Ureter (tissue), 1 donor: Measurements from ENCODE around the gene OR14K1. TPM values are rescaled to one million over a fixed set of nuclear protein-coding genes. Genes with fewer than 3 reads are reported as not detected.
"Not testable (repeated sequence)": the region's sequence is repeated elsewhere in the genome, so short reads cannot be mapped to it uniquely, and the experiment has no call there.

ENCODE experiments used
- DNase-seq: peaks from one replicate; pipeline ENCODE4 v3.0.0-alpha.2; 2020; ENCODE audit warnings: low spot score
- total RNA-seq: library from RNA; stranded (reverse); gene quantifications from one replicate; pipeline ENCODE4 v1.2.4, GENCODE V29; 2023
- donor health status: DM: yes; HTN: yes; CAD: no.

The OR14K1 gene
- total RNA-seq, result not detected

GRCh38 chr1:247738315-247738714 lies at the start of gene OR14K1:
OR14K1 (plus strand) TSS chr1:247738615; CDS start chr1:247738615, 0 bp downstream.
- no peak for DNase-seq

GRCh38 chr1:247701338-247701737 lies 37.1 kb upstream of the OR14K1 start:
- DNase-seq, result no peak

GRCh38 chr1:247710681-247711080 lies 27.7 kb upstream of the OR14K1 start:
- not testable (repeated sequence) for DNase-seq

- no peak for DNase-seq
These were observed 24.7 kb upstream of the OR14K1 start for GRCh38 chr1:247713753-247714152.

- no peak for DNase-seq
These were observed 21.9 kb upstream of the OR14K1 start, which contains the start of gene OR6F1 for GRCh38 chr1:247716546-247716945. OR6F1 (minus strand) TSS chr1:247716646; CDS start chr1:247712755, 3,891 bp downstream.

GRCh38 chr1:247721222-247721621 lies 17.2 kb upstream of the OR14K1 start:
- no peak for DNase-seq

- DNase-seq, result no peak
These were observed 2.3 kb downstream of the OR14K1 start for GRCh38 chr1:247740721-247741120.

- DNase-seq, result no peak
These were observed 3.3 kb downstream of the OR14K1 start for GRCh38 chr1:247741756-247742155.

- DNase-seq, result not testable (repeated sequence)
These were observed 3.9 kb downstream of the OR14K1 start for GRCh38 chr1:247742215-247742760.

- DNase-seq, result no peak
These were observed 8.0 kb downstream of the OR14K1 start for GRCh38 chr1:247746391-247746935.

- DNase-seq, result no peak
These were observed 9.2 kb downstream of the OR14K1 start for GRCh38 chr1:247747616-247748015.

GRCh38 chr1:247748041-247748440 lies 9.6 kb downstream of the OR14K1 start, which contains the start of gene OR14A2:
OR14A2 (minus strand) TSS chr1:247748141.
- no peak for DNase-seq

- no peak for DNase-seq
These were observed 11.5 kb downstream of the OR14K1 start for GRCh38 chr1:247749870-247750269.

GRCh38 chr1:247754311-247754710 lies 15.9 kb downstream of the OR14K1 start:
- DNase-seq, result not testable (repeated sequence)

- no peak for DNase-seq
These were observed 22.0 kb downstream of the OR14K1 start, which contains the start of gene OR1C1 for GRCh38 chr1:247760456-247760855. OR1C1 (minus strand) TSS chr1:247760556; CDS start chr1:247758406, 2,150 bp downstream.

- DNase-seq, result no peak
These were observed 31.2 kb downstream of the OR14K1 start for GRCh38 chr1:247769603-247770002.

Other genes with a start within 250 kb of the OR14K1 start
- gene OR2C3, start 202.2 kb upstream of the OR14K1 start, total RNA-seq, result 0.08 TPM
- 0.91 TPM for gene GCSAML, start 189.5 kb upstream of the OR14K1 start, total RNA-seq
- not detected for gene OR2G2, start 150.3 kb upstream of the OR14K1 start, total RNA-seq
- not detected for gene OR2G3, start 133.0 kb upstream of the OR14K1 start, total RNA-seq
- gene OR13G1, start 58.9 kb upstream of the OR14K1 start, total RNA-seq, result not detected
- gene OR6F1, start 22.0 kb upstream of the OR14K1 start, total RNA-seq, result not detected
- not detected for gene OR14A2, start 9.5 kb downstream of the OR14K1 start, total RNA-seq
- not detected for gene OR1C1, start 21.9 kb downstream of the OR14K1 start, total RNA-seq
- gene OR14A16, start 85.5 kb downstream of the OR14K1 start, total RNA-seq, result not detected
- not detected for gene OR11L1, start 103.3 kb downstream of the OR14K1 start, total RNA-seq
- gene TRIM58, start 118.6 kb downstream of the OR14K1 start, total RNA-seq, result 0.42 TPM
- gene OR2W3, start 157.0 kb downstream of the OR14K1 start, total RNA-seq, result not detected
- not detected for gene OR2T8, start 181.6 kb downstream of the OR14K1 start, total RNA-seq
- gene OR2AJ1, start 186.3 kb downstream of the OR14K1 start, total RNA-seq, result not detected
- not detected for gene OR2L8, start 210.2 kb downstream of the OR14K1 start, total RNA-seq
- gene OR2AK2, start 226.6 kb downstream of the OR14K1 start, total RNA-seq, result not detected